Muscle layer of colon (tissue), 2 donors: ENCODE results near the gene LDLRAD4.
"Not testable (repeated sequence)": the region's sequence is repeated elsewhere in the genome, so short reads cannot be mapped to it uniquely, and the experiment has no call there.

Experiments
- H3K27ac ChIP-seq: one replicate; pipeline ENCODE4 v1.7.0; 2013; ENCODE audit warnings: low read depth, mild to moderate bottlenecking, low read length, moderate library complexity
- H3K27me3 ChIP-seq, 2 donors: one replicate each; pipeline ENCODE4 v1.7.0; 2013; ENCODE audit warnings: low read length in 2 of 2, mild to moderate bottlenecking in 2 of 2; ENCODE audit not compliant: insufficient read depth in 2 of 2, control insufficient read depth in 1 of 2
- H3K36me3 ChIP-seq: one replicate; pipeline ENCODE4 v1.7.0; 2013; ENCODE audit warnings: mild to moderate bottlenecking, low read length; ENCODE audit not compliant: insufficient read depth
- H3K4me1 ChIP-seq: one replicate; pipeline ENCODE4 v1.7.0; 2013; ENCODE audit warnings: mild to moderate bottlenecking, low read length; ENCODE audit not compliant: insufficient read depth
- H3K4me3 ChIP-seq, 2 donors: one replicate each; pipeline ENCODE4 v1.7.0; 2013; ENCODE audit warnings: low read length in 2 of 2, low read depth in 1 of 2, mild to moderate bottlenecking in 1 of 2, moderate library complexity in 1 of 2
- H3K9ac ChIP-seq: one replicate; pipeline ENCODE4 v1.7.0; 2013; ENCODE audit warnings: low read length
- H3K9me3 ChIP-seq: one replicate; pipeline ENCODE4 v1.7.0; 2013; ENCODE audit warnings: mild to moderate bottlenecking, low read length
- donor health status: abdominal sarcoma.
- donor health status: Adenocarcinoma of cecum.

LDLRAD4 gene

GRCh38 chr18:13657974-13658373 is 439.4 kb downstream of the LDLRAD4 start:
- no peak overlapping the region for H3K27ac ChIP-seq

GRCh38 chr18:13658436-13659204 is 440.1 kb downstream of the LDLRAD4 start:
- no peak overlapping the region for H3K27ac ChIP-seq
- H3K9me3 ChIP-seq: no peaks in the 10 kb centered on the region
- H3K9ac ChIP-seq: no peak overlapping the region
- H3K27me3 ChIP-seq: no peaks in the 10 kb centered on the region
- H3K4me1 ChIP-seq: no peaks in the 10 kb centered on the region
- H3K4me3 ChIP-seq: no peak overlapping the region
- no peaks in the 10 kb centered on the region for H3K36me3 ChIP-seq

More at GRCh38 chr18:13657974-13658373, 439.4 kb downstream of the LDLRAD4 start:
- Histone ChIP-seq H3K9ac (no peak overlapping the region), H3K27me3 (no peaks in the 10 kb centered on the region), H3K9me3 (no peaks in the 10 kb centered on the region), H3K4me3 (no peak overlapping the region), H3K4me1 (no peaks in the 10 kb centered on the region), H3K36me3 (no peaks in the 10 kb centered on the region)

- H3K27ac ChIP-seq: no peak overlapping the region
- H3K4me3 ChIP-seq: no peak overlapping the region
- H3K4me1 ChIP-seq: no peaks in the 10 kb centered on the region
- H3K36me3 ChIP-seq: no peaks in the 10 kb centered on the region
- H3K9me3 ChIP-seq: no peaks in the 10 kb centered on the region
- H3K9ac ChIP-seq: no peak overlapping the region
- H3K27me3 ChIP-seq: no peaks in the 10 kb centered on the region
Measured at GRCh38 chr18:13660510-13660909, 441.9 kb downstream of the LDLRAD4 start.

- Histone ChIP-seq H3K36me3 (no peaks in the 10 kb centered on the region), H3K4me1 (no peaks in the 10 kb centered on the region), H3K4me3 (no peak overlapping the region), H3K27ac (no peak overlapping the region), H3K27me3 (no peaks in the 10 kb centered on the region), H3K9me3 (no peaks in the 10 kb centered on the region), H3K9ac (no peak overlapping the region)
Measured at GRCh38 chr18:13661051-13661778, 442.7 kb downstream of the LDLRAD4 start.

DNA sequence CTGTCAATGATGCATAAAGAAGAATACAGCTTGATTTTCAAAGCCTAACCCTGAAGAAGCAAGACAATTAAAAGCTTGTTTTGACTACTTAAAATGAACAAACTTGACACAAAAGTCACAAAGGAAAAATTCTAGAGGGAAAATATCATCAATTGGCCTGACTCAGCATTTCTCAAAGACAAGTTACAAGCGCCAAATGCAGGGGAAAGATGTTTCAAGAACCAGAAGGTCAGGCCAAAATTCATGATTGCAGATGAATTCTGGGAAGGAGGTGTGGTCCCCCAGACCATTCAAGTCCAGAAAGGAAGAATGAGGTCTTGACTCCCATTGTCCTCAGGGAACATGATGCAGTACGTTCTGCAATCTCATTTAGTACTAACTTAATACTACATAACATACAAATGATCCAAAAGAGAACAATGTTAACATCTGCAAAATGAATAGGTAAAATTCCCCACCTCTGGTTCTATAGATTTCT is 443.3 kb downstream of the LDLRAD4 start:
- Histone ChIP-seq H3K27ac (no peak overlapping the region), H3K36me3 (no peaks in the 10 kb centered on the region), H3K9ac (no peak overlapping the region), H3K27me3 (no peaks in the 10 kb centered on the region), H3K4me3 (no peak overlapping the region), H3K4me1 (no peaks in the 10 kb centered on the region), H3K9me3 (no peaks in the 10 kb centered on the region)

- no peaks in the 10 kb centered on the region for H3K4me1 ChIP-seq
- no peaks in the 10 kb centered on the region for H3K9me3 ChIP-seq
- H3K4me3 ChIP-seq: no peak overlapping the region
- no peak overlapping the region for H3K9ac ChIP-seq
- no peaks in the 10 kb centered on the region for H3K27me3 ChIP-seq
- H3K27ac ChIP-seq: no peak overlapping the region
- H3K36me3 ChIP-seq: no peaks in the 10 kb centered on the region
Measured at GRCh38 chr18:13672657-13673056, 454.1 kb downstream of the LDLRAD4 start.

DNA sequence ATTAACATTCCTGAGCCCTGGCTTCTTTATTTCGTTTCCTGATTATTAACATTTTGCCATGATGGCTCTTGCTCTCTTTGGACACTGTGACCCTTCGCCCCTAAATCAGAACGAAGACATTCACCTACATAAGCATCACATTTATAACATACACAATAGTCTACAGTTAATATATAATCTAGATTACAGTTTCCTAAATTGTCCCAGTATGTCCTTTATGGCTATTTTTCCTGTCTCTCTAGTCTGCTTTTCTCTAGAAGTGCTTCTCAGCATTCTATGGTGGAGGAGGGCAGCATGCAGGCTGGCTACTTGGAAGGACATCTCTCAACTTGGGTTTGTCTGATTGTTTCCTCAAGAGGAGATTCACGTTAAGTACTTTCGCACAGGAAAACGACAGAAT is 457.9 kb downstream of the LDLRAD4 start:
- Histone ChIP-seq H3K27ac (no peak overlapping the region), H3K9ac (no peak overlapping the region), H3K27me3 (no peaks in the 10 kb centered on the region), H3K9me3 (no peaks in the 10 kb centered on the region), H3K36me3 (no peaks in the 10 kb centered on the region), H3K4me3 (no peak overlapping the region), H3K4me1 (no peaks in the 10 kb centered on the region)

GRCh38 chr18:13677350-13677749 is 458.8 kb downstream of the LDLRAD4 start:
- not testable (repeated sequence) for H3K27ac ChIP-seq, H3K4me3 ChIP-seq, H3K9ac ChIP-seq, H3K36me3 ChIP-seq, H3K27me3 ChIP-seq, H3K4me1 ChIP-seq, H3K9me3 ChIP-seq

- no peaks in the 10 kb centered on the region for H3K27me3 ChIP-seq
- H3K36me3 ChIP-seq: no peaks in the 10 kb centered on the region
- H3K9me3 ChIP-seq: no peaks in the 10 kb centered on the region
- no peak overlapping the region for H3K4me3 ChIP-seq
- no peak overlapping the region for H3K27ac ChIP-seq
- no peak overlapping the region for H3K9ac ChIP-seq
- H3K4me1 ChIP-seq: no peaks in the 10 kb centered on the region
Measured at GRCh38 chr18:13680612-13681011, 462.1 kb downstream of the LDLRAD4 start.

DNA sequence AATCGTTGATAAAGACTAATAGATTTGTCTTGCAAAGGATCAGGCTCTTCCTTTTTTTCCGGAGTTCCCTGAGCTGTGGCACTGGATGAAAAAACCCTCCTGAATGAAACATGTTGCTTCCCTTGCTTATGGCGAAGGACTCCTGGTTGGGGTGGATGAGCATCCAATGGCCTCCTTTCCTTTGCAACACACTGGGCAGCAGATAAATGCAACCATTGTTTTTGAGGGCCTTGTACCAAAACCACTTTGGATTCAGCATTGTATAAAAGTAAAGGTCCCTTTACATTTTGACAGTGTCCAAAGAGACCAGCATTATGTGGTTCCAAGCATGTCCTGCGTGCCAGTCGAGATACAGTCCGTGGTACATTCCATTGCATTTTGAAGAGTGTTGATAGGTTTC is 463.1 kb downstream of the LDLRAD4 start:
- Histone ChIP-seq H3K9me3 (no peaks in the 10 kb centered on the region), H3K27ac (no peak overlapping the region), H3K4me1 (no peaks in the 10 kb centered on the region), H3K36me3 (no peaks in the 10 kb centered on the region), H3K9ac (no peak overlapping the region), H3K27me3 (no peaks in the 10 kb centered on the region), H3K4me3 (no peak overlapping the region)

DNA sequence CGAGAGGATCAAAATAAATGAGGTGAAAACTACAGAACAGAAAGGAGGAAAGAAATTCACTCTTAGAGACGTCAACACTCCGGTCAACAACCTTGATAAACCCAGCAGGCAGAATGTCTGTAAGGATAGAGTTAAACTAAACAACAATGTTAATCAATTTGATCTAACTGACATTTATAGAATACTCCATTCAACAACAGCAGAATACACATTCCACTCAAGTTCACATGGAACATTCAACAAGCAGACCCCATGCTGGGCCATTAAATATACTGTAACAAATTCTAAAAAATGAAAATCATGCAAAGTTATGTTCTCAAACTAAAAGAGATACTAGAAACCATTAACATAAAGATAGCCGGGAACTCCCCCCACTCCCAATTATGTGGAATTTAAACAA is 466.0 kb downstream of the LDLRAD4 start:
- Histone ChIP-seq H3K9me3 (no peaks in the 10 kb centered on the region), H3K36me3 (no peaks in the 10 kb centered on the region), H3K4me1 (no peaks in the 10 kb centered on the region), H3K9ac (no peak overlapping the region), H3K4me3 (no peak overlapping the region), H3K27me3 (no peaks in the 10 kb centered on the region), H3K27ac (no peak overlapping the region)
